Activated effector memory CD4-positive, alpha-beta T cell treated with Interleukin-2 at 50 U/mL for 16 hours (primary cell): Measurements from ENCODE around the gene RALGDS.
"Not testable (repeated sequence)": the region's sequence is repeated elsewhere in the genome, so short reads cannot be mapped to it uniquely, and the experiment has no call there.

Experiments
- DNase-seq: peaks from one replicate; pipeline ENCODE4 v3.0.0-alpha.2; 2020

Gene RALGDS

GRCh38 chr9:133121198-133121914, at the start of gene RALGDS:
Gene RALGDS, minus strand, starts transcription at chr9:133121240. Its CDS starts 86 bp downstream, at chr9:133121154.
- peak; percentile 83 for DNase-seq

DNA sequence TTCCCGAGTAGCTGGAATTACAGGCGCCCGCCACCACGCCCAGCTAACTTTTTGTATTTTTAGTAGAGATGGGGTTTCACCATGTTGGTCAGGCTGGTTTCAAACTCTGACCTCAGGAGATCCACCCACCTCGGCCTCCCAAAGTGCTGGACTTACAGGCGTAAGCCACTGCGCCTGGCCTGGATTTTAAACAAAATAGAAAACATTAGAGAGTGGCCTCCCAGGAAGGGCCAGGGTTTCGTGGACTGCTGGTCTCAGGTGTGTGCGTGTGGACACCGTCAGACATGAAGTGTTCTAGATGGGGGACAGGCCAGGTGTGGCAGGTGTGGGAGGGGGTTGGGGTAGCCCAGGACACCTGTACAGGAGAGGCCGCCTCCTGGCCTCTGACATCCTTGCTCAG, 49.7 kb upstream of the RALGDS start:
- no peak for DNase-seq

- DNase-seq = not testable (repeated sequence)
These were observed 48.6 kb upstream of the RALGDS start for GRCh38 chr9:133169687-133170086.

GRCh38 chr9:133169102-133169501, 48.1 kb upstream of the RALGDS start:
- no peak for DNase-seq

DNA sequence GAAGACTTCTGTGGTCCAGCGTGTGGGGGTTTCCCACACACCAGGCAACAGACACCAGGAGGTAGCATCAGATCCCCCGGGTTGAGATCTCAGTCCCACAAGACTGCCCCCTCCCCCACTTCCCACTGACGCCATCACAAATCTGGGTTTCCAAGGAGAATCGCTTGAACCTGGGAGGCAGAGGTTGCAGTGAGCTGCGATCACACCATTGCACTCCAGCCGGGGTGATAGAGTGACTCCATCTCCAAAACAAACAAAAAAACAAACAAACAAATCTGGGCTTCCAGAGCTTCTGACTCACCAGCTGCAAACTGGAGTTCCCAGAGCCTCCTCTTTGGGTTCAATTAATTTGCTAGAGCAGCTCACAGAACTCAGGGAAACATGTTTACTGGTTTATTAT, 47.4 kb upstream of the RALGDS start:
- DNase-seq = no peak

GRCh38 chr9:133167769-133168168, 46.7 kb upstream of the RALGDS start:
- no peak for DNase-seq

DNA sequence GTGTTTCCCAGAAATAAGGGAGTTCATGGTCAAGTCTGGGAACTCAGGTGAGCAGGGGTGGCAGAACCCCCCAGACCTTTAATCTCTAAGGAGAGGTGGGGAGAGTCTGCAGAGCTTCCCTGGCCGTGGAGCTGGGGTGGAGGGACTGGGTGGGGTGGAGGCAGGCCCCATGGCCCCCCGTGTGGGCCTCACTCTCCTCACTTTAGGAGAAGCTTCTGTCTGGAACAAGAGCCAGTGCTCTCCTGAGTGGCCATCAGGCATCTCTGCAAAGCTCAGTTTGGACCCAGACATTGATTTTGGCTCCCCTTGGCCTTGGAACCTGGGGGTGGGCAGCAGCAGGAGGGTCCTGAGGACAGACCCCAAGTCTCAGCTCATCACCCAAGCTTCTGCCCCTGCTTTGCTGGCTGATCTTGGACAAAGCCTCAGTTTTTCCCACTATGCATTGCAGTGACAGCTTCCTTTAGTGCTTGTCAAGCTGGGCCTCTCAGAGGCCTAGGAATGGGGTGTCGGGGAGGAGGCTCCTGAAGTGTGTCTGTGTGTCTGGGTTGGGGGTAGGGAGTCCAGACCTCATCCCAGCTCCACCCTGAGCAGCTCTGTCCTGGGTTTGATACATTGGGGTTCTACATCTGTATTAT, 46.2 kb upstream of the RALGDS start:
- DNase-seq = no peak

GRCh38 chr9:133166392-133166791, 45.4 kb upstream of the RALGDS start:
- DNase-seq = no peak

GRCh38 chr9:133165452-133165730, 44.4 kb upstream of the RALGDS start:
- no peak for DNase-seq

GRCh38 chr9:133164191-133164590, 43.2 kb upstream of the RALGDS start:
- no peak for DNase-seq

- peak; percentile 28 for DNase-seq
These were observed 42.6 kb upstream of the RALGDS start, which contains the start of gene GBGT1 for GRCh38 chr9:133163504-133164172. Gene GBGT1, minus strand, starts transcription at chr9:133163914. Its CDS starts 1,502 bp downstream, at chr9:133162412.

DNA sequence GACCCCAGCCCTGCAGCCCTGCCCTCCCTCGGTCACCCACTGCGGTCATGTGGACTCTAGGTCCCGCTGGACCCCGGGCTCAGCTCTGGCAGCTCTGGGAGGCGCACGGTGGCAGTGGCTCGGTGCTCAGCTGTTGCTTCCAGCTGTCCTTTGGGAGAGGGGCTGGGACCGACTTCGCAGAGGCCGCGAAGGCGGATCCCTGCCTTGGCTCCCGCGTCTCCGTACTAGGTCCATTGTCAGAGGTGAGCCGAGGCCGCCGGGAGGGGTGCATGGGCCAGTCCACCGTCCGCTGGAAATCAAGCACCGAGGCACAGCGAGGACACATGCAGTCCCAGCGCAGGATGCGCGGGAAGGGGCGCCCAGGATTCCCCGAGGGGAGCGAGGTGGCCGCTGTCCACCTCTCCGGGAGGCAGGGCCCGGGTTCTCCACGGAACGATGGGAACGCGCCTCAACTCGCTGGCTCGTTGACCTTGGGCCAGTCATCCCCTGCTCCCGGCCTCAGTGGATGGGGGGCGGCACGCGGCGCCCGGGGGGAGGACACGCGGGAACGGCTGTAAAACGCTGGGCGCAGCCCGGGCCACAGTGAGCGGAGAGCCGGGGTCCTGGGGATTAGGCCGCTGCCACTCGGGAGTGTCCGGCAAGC, 41.9 kb upstream of the RALGDS start:
- DNase-seq = no peak

DNA sequence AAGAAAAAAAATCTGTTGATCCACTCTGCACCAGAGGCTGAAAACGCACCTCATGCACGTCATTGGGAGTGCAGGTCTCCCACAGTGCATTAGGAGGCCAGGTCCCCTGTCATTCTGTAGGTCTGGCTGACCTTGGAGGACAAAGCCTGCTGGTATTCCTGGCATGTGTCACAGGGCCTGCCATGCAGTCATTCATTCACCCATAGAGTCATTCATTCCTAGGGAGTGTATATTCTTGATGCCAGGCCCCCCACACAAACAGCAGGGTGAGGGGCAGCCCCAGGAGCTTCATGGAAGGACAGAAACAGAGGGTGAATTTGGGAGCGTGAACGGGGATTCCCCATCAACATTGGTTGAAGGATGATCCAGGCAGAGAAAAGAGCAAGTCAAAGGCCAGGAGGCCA, 40.5 kb upstream of the RALGDS start:
- DNase-seq = no peak

DNA sequence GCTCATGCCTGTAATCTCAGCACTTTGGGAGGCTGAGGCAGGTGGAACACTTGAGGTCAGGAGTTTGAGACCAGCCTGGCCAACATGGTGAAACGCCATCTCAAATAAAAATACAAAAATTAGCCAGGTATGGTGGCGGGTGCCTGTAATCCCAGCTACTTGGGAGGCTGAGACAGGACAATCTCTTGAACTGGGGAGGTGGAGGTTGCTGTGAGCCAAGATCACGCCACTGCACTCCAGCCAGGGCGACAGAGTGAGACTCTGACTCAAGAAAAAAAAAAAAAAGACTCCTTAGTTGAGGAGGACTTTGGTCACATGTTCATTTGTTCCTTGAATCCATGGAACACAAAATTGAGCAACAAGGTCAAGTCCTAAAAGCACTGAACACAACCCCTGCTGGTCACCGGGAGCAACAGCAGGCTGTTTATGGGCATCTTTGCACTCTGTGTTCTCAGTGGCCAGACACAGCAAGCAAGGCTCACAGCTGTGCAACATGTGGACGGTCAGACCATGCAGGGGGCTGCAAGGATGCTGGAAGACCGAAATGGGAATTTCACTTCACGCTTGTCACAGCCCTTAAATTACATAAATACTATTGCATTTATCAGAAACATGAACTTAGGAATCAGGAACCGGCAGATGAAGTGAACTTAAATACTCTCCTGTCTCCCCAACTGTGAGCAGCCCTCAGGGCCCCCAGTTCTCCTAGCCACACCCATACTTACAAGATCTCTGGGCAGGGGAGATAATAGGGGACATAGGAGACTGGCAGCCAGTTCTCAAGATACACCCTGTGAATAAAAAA, 39.9 kb upstream of the RALGDS start:
- no peak for DNase-seq

- DNase-seq = no peak
These were observed 37.7 kb upstream of the RALGDS start for GRCh38 chr9:133158695-133159094.

GRCh38 chr9:133155156-133155555, 34.1 kb upstream of the RALGDS start:
- DNase-seq = no peak

GRCh38 chr9:133154097-133154989, 33.3 kb upstream of the RALGDS start:
- DNase-seq = no peak

DNA sequence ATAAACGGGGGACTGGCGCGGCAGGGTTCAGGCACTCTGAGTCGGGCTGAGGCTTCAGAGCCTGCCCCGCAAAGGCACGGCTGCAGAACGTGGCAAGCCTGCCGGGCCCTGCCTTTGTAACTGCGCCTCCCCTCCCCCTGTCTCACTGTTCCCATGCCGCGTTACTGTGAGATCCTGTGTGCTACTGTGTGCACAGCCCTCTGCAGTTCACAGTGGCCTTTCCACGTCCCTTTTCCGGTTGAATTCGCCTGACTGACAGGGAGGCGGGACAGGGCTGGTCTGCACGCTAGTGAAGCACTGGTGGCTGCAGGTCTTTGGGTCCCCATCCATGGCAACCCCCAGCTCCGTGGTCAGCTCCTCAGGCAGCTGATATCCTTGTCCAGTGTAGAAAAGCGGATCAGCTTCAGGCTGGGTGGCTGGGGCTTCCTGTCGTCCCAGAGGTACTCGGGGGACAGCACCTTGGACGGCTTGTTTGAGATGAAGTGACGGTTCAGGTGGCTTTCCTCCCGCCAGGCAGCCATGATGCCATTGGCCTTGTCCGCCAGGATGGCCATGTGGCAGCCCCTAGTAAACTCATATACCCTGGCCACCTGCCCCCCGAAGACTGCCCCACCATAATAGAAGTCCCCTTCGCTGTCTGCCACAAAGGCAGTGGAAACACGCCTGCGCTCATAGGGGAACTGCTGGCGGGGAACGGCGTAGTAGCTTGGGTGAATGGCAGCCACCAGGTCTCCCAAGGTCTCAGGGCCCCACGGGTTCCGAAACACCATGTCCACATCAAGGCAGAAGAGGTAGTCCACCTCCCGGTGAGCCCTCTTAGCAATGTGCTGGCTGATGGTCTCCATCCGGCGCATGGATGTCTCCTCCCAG, 32.4 kb upstream of the RALGDS start:
- DNase-seq = no peak

DNA sequence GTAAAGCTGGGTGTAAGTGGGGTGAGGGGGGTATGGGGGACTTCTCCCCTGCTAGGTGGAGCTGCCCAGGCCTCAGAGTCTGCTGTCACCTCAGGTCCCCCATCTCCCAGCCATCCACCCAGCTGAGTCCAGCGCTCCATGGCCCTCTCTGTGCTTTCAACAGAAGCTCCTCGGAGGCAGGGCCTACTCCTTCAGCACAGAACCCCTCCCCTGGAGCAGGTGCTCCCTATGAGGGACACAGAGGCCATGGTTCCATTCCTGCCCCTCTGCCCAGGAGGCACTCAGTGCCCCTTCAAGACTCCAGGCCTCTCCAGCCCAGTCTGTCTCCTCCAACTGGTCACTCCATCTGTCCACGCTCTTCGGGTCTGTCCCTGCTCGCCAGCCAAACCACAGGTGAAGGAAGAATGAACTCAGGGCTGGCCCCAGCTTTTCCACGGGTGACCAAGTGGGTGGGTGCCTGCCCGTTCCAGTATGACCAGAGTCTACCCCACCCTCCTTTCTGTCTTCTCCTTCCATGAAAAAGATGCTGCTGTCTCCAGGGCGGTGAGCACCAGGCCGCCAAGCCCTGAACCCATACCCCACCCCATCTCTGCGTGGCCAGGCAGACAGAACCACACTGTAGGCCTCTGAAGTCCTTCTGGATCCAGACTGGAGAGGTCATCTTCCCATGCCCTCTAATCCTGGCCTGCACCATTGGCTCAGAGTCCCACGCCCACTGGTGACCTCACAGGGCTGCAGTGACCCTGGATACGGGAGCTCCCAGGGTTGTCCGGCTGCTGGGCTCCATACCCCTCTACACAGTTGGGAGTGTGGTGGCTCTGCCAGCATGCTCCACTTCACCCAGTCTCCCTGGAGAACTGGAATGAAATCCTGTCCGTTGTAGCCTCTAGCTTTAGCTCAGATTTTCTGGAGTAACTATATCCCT, 30.8 kb upstream of the RALGDS start:
- DNase-seq = no peak

- no peak for DNase-seq
These were observed 30.0 kb upstream of the RALGDS start for GRCh38 chr9:133151041-133151440.
